IMR-90 (cell line): ENCODE data around the gene ZNF556.

Experiments used
- CEBPB ChIP-seq: IDR thresholded peaks from 2 replicates; pipeline ENCODE4 v1.6.1; 2012; ENCODE audit warnings: low read depth, low read length, improper control_type of control experiment
- CHD1 ChIP-seq: IDR thresholded peaks from 2 replicates; pipeline ENCODE4 v1.6.1; 2012; ENCODE audit warnings: low read depth, low read length, improper control_type of control experiment
- CTCF ChIP-seq: conservative IDR thresholded peaks from 2 replicates; pipeline ENCODE4 v1.5.1; 2012; ENCODE audit warnings: mild to moderate bottlenecking, low read depth, low read length, improper control_type of control experiment
- FOS ChIP-seq: fragments of 150-350 bp; IDR thresholded peaks from 2 replicates; pipeline ENCODE4 v1.6.1; 2016; ENCODE audit warnings: low read depth, low read length
- MAFK ChIP-seq: IDR thresholded peaks from 2 replicates; pipeline ENCODE4 v1.6.1; 2012; ENCODE audit warnings: low read depth, low read length, improper control_type of control experiment
- MAZ ChIP-seq: IDR thresholded peaks from 2 replicates; pipeline ENCODE4 v1.6.1; 2012; ENCODE audit warnings: low read depth, mild to moderate bottlenecking, low read length, improper control_type of control experiment, moderate library complexity, borderline replicate concordance
- MXI1 ChIP-seq: IDR thresholded peaks from 2 replicates; pipeline ENCODE4 v1.6.1; 2012; ENCODE audit warnings: low read depth, mild to moderate bottlenecking, low read length, moderate library complexity, borderline replicate concordance
- NFE2L2 ChIP-seq: fragments of 150-350 bp; IDR thresholded peaks from 2 replicates; pipeline ENCODE4 v1.6.1; 2016; ENCODE audit warnings: low read depth, mild to moderate bottlenecking, low read length
- POLR2A ChIP-seq: IDR thresholded peaks from 2 replicates; pipeline ENCODE4 v1.6.1; 2012; ENCODE audit warnings: mild to moderate bottlenecking, low read depth, low read length
- RCOR1 ChIP-seq: IDR thresholded peaks from 2 replicates; pipeline ENCODE4 v1.6.1; 2012; ENCODE audit warnings: mild to moderate bottlenecking, low read length, improper control_type of control experiment; ENCODE audit not compliant: insufficient replicate concordance
- SMC3 ChIP-seq: fragments of 150-350 bp; IDR thresholded peaks from 2 replicates; pipeline ENCODE4 v1.6.1; 2016; ENCODE audit warnings: low read depth, mild to moderate bottlenecking, antibody characterized with exemption, low read length, moderate library complexity

GRCh38 chr19:2824129-2824528 lies 43.0 kb upstream of the ZNF556 start:
- no peak for TF ChIP-seq CTCF
- TF ChIP-seq RCOR1: no peak
- no peak for TF ChIP-seq MAFK
- TF ChIP-seq POLR2A: no peak
- TF ChIP-seq NFE2L2: no peak
- no peak for TF ChIP-seq FOS
- TF ChIP-seq SMC3: no peak
- no peak for TF ChIP-seq MAZ
- TF ChIP-seq MXI1: no peak
- no peak for TF ChIP-seq CHD1
- no peak for TF ChIP-seq CEBPB
